Embryonic facial prominence (tissue), 1 donor: ENCODE measurements around the gene FBLIM1.
A peak's percentile ranks its signal among the peaks of the same experiment; 100 is the strongest.
"Not testable (repeated sequence)": the region's sequence is repeated elsewhere in the genome, so short reads cannot be mapped to it uniquely, and the experiment has no call there.

Experiments used
- DNase-seq: peaks from one replicate; pipeline ENCODE4 v3.0.0-alpha.2; 2016; ENCODE audit errors: extremely low spot score

FBLIM1 gene

GRCh38 chr1:15810073-15810472 is 51.5 kb downstream of the FBLIM1 start:
- DNase-seq, result no peak

- DNase-seq, result no peak
Observed at GRCh38 chr1:15816674-15817073, 58.1 kb downstream of the FBLIM1 start.

GRCh38 chr1:15820478-15820877 is 61.9 kb downstream of the FBLIM1 start:
- no peak for DNase-seq

GRCh38 chr1:15825800-15826199 is 67.2 kb downstream of the FBLIM1 start:
- no peak for DNase-seq

GRCh38 chr1:15826810-15827507 is 68.4 kb downstream of the FBLIM1 start:
- no peak for DNase-seq

- not testable (repeated sequence) for DNase-seq
Observed at GRCh38 chr1:15827567-15827966, 69.0 kb downstream of the FBLIM1 start.

- DNase-seq, result not testable (repeated sequence)
Observed at GRCh38 chr1:15828931-15829330, 70.3 kb downstream of the FBLIM1 start.

- no peak for DNase-seq
Observed at GRCh38 chr1:15830258-15830657, 71.7 kb downstream of the FBLIM1 start.

GRCh38 chr1:15833069-15833679 is 74.6 kb downstream of the FBLIM1 start:
- DNase-seq, result no peak

- peak; percentile 92 for DNase-seq
Observed at GRCh38 chr1:15833842-15834405, 75.3 kb downstream of the FBLIM1 start.

GRCh38 chr1:15834406-15835204 is 76.0 kb downstream of the FBLIM1 start:
- peak; percentile 75 for DNase-seq

- DNase-seq, result no peak
Observed at GRCh38 chr1:15835205-15835740, 76.7 kb downstream of the FBLIM1 start.

- peak; percentile 97 for DNase-seq
Observed at GRCh38 chr1:15835741-15836510, 77.3 kb downstream of the FBLIM1 start.
